ENCODE results near the gene TRPC4.

DNA sequence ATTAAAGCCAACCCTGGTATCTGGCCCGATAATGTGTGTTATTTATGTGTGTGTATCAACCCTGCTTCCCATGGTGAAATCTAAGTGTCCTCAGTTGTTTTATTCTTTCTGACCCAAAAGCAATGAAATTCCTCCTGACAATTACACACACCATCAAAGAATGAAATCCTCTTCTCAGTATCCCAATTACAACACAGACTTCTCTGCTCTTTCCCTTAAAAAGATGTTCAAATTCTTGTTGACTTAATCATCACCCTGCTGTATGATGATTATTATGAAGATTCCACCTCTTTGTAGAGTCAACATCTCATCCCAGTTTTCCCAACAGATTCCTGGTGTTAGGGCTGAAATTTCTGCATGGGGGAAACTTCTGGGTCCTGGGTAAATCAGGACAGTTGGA lies 8.9 kb upstream of the TRPC4 start:
- TF ChIP-seq CTCF (conservative IDR thresholded peaks at IDR 0.05; ENCODE audit: low read length) (no peak), EZH2phosphoT487 (IDR thresholded peaks at IDR 0.05; ENCODE audit: borderline replicate concordance, low read depth, low read length) (no peak)

Measured in OCI-LY7 (cell line).